DMS114 treated with DMSO at 0.1 percent for 48 hours (cell line): Measurements from ENCODE around the gene RPEL1.
"Not testable (repeated sequence)": the region's sequence is repeated elsewhere in the genome, so short reads cannot be mapped to it uniquely, and the experiment has no call there.

Experiments
- DNase-seq: peaks from one replicate; lab custom pipeline; 2025; ENCODE audit not compliant: unreplicated experiment; lab: John Stamatoyannopoulos, UW

Gene RPEL1

DNA sequence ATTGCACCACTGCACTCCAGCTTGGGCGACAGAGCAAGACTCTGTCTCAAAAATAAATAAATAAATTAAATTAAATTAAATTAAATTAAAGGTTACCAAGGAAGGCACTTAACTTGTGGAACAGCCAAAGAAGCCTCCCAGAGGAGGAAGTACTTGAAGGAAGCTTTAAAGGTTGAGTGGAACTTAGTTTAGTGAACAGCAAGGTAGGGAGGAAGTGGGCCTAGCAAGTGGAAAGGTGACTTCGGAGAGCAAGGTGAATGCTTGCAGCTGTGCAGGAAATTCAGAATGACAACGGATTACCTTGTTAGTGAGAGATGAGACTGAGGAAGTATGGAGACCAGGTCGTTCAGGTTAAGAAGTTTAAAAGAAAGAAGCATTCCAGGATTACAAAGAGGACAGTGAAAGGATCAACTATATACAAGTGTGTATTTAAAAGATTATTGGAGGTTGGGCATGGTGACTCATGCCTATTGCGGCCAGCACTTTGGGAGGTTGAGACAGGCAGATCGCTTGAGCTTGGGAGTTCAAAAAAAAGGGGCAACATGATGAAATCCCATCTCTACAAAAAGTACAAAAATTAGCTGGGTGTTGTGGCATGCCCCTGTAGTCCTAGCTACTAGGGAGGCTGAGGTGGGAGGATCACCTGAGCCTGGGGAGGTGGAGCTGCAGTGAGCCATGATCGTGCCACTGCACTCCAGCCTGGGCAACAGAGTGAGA, 12.8 kb upstream of the RPEL1 start:
- DNase-seq: no peak

DNA sequence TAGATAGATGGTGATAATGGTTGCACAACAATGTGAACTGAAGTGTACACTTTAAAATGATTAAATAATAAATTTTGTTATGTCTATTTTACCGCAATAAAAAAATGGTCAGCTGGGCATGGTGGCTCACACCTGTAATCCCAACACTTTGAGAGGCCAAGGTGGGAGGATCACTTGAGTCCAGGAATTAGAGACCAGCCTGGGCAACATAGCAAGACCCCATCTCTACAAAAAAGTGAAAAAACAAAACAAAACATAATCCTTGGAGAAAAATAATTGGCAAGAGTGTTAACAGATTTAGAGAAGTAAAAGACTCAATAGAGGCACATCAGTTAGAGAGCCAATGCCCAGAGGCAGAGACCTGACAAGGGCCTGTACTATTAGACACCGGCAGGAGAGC, 9.9 kb upstream of the RPEL1 start:
- DNase-seq: no peak

DNA sequence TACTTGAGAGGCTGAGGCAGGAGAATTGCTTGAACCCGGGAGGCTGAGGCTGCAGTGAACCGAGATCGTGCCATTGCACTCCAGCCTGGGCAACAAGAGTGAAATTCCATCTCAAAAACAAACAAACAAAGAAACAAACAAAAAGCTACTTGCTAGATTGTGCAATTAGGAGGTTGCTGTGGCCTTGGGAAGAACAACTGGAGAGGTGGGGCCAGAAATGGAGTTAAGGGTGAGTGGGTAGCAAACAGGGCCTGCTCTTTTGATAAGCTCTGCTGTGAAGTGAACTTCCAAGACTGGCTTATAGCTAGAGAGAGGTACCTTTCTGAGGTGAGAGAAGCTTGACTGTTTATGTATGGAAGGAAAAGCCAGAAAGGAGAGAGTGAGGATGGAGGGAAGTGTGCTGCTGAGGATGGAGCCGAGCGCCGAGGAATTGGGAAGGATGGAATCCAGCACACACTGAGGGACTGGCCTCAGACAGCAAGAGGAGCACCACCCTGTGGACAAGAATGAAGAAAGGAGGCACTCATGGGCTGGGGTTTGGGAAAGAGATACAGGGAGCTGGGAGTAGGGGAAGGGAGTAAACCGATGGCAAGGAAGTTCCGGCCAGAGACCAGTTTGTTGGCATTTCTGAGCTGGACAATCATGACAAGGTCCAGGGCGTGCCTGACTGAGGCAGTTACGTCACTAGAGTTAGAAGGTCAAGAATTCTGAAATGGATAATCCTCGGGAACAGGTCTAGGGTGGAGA, 7.0 kb upstream of the RPEL1 start:
- peak; percentile 64 for DNase-seq

DNA sequence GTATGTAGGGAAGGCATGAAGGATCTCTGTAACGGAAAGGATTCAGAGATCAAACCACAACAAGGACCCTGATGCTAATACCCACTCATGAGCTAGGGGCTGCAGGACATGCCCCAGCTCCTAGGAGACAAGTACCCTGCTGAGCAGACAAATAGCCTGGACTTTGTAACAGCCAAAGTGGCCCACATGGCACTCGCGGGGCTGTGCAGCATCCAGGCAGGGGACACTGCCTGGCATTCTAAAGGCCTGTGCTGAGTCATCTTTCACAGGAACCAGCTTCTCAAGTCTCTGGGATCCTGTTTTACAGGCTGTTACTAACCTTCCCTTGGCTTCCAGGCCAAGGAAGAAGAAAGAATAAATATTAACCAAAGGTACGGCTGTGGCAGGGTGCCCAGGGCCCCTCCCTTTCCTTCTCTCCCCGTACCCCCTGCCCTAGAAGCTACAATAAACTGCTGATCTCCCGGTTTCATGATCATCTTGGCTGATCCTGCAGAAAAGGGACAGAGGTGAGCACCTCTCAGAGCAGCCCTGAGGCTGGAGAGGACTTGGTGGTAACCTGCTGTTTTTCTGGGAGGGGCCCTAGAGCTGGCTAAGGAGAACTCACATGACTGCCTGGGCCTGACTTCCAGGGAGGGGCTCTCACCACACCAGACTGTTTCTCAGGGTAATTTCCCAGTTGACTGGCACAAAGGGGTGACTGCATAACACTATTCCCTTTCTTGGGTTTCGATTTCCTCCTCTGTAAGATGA, 4.2 kb upstream of the RPEL1 start:
- no peak for DNase-seq

DNA sequence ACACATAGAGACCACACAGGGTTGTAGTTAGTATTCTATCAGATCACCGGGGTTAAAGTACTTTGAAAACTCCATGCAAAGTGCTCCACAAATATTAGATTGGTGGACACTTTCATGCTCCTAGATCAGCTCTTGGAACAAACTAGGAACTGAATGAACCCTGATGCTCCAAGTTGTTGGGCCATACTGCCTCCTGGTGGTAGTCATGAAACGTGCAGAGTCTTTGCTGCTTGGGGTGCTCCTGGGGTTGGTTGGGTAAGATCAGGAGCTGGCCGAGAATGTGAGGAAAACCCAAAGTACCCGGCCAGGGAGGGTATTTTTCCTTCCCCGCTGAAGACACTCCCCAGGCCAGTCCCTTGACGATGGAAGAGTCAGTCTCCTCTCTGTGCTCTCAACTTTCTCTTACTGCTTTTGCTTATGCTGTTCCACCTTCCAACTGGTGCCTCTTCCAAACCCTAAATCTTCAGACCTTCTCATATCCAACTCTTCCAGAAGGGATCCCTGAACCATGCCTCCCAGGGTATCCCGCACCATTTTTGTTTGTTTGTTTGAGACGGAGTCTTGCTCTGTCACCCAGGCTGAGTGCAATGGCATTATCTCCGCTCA, 918 bp upstream of the RPEL1 start:
- peak; percentile 41 for DNase-seq

DNA sequence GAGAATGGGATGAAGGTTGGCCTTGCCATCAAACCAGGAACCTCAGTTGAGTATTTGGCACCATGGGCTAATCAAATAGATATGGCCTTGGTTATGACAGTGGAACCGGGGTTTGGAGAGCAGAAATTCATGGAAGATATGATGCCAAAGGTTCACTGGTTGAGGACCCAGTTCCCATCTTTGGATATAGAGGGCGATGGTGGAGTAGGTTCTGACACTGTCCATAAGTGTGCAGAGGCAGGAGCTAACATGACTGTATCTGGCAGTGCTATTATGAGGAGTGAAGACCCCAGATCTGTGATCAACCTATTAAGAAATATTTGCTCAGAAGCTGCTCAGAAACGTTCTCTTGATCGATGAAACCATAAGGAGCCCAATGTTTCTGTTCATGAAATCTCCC, 637 bp downstream of the RPEL1 start:
- no peak for DNase-seq

DNA sequence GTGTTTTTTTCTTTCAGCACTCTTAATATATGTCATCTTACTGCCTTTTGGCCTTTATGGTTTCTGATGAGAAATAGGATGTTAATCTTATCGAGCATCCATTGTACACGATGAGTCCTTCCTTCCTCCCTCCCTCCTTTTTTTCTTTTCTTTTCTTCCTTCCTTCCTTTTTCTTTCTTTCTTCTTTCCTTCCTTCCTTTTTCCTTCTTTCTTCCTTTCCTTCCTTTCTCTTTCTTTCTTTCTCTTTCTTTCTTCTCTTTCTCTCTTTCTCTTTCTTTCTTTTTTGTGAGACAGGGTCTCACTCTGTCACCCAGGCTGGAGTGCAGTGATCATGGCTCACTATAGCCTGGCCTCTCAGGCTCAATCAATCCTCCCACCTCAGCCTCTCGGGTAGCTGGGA, 8.4 kb downstream of the RPEL1 start:
- DNase-seq: no peak

DNA sequence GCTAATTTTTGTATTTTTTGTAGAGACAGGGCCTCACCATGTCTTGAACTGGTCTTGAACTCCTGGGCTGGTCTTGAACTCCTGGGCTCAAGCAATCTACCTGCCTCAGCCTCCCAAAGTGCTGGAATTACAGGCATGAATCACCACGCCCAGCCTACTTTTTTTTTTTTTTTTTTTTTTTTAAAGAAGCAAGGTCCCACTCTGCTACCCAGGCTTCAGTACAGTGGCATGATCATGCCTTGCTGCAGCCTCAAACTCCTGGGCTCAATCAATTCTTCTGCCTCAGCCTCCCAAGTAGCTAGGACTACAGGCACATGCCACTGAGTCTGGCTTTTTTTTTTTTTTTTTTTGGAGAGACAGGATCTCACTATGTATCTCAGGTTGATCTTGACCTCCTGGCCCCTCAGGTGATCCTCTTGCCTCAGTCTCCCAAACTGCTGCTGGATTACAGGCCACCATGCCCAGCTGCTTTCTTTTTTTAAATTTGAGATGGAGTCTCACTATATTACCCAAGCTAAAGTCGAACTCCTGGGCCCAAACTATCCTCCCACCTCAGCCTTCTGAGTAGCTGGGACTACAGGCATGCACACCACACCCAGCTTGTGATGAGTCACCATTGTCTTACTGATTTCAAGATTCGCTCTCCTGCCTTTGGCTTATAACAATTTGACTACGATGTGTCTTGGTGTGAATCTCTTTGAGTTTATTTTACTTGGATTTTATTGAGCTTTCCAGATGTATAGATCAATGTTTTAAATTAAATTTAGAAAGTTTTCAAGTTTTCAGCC, 9.0 kb downstream of the RPEL1 start:
- DNase-seq: no peak

DNA sequence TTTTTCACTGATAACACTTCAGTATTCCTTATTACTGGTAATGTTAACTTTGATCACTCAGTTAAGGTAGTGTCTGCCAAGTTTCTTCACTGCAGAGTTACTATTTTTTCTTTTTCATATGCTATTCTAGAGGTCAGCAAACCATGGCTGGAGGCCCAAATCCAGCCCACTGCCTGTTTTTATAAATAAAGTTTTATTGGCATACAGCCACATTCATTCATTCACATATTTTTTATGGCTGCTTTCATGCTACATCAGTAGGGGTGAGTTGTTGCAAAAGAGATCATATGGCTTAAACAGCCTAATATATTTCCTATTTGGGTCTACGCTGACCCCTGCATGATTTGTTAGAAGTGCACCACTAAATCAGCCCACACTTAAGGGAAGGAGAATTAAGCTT, 10.9 kb downstream of the RPEL1 start:
- DNase-seq: no peak

DNA sequence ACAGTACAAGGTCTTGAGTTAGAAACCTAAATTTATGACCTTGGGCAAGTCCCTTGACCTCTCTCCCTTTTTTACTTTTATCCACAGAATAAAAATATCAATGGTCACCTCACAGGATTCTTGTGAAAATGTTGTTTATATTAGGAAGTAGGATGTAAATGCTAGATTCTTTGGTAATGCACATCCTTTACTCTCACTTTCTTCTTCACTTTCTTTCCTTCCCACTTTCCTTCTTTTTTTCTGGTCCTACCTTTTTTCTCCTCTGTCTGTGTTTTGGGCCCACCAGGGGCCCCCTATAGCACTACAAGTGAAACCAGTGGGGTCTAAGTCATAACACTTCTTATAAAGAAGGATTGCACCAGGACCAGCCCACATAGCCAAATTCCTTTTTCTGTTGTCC, 12.1 kb downstream of the RPEL1 start:
- DNase-seq: no peak

DNA sequence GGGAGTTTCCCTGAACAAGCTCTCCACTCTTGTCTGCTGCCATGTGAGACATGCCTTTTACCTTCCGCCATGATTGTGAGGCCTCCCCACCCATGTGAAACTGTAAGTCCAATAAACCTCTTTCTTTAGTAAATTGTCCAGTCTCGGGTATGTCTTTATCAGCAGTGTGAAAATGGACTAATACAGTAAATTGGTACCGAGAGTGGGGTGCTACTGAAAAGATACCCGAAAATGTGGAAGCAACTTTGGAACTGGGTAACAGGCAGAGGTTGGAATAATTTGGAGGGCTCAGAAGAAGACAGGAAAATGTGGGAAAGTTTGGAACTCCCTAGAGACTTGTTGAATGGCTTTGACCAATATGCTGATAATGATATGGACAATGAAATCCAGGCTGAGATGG, 13.2 kb downstream of the RPEL1 start:
- not testable (repeated sequence) for DNase-seq

DNA sequence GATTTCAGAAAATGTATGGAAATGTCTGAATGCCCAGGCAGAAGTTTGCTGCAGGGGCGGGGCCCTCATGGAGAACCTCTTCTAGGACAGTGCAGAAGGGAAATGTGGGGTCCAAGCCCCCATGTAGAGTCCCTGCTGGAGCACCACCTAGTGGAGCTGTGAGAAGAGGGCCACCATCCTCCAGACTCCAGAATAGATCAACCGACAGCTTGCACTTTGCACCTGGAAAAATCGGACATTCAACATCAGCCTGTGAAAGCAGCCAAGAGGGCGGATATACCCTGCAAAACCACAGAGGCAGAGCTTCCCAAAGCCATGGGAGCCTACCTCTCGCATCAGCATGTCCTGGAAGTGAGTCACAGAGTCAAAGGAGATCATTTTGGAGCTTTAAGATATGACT, 14.3 kb downstream of the RPEL1 start:
- DNase-seq: no peak

DNA sequence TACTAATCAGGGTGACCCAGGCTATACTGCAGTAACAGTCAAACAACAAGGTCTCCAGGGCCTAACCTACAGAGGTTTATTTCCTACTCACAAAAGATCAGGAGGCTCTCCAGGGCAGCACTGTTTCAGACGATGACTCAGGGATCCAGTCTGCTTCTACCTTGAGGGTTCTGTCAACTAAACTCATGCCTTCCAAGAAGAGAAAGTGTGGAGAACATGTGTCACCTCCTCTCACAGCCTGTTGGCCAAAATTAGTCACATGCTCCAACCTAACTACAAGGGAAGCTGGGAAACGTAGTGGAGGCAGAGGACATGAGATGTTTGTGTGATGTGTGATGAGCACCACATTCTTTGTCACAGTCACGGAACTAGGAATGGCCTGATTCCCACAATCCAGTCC, 16.5 kb downstream of the RPEL1 start:
- DNase-seq: no peak

DNA sequence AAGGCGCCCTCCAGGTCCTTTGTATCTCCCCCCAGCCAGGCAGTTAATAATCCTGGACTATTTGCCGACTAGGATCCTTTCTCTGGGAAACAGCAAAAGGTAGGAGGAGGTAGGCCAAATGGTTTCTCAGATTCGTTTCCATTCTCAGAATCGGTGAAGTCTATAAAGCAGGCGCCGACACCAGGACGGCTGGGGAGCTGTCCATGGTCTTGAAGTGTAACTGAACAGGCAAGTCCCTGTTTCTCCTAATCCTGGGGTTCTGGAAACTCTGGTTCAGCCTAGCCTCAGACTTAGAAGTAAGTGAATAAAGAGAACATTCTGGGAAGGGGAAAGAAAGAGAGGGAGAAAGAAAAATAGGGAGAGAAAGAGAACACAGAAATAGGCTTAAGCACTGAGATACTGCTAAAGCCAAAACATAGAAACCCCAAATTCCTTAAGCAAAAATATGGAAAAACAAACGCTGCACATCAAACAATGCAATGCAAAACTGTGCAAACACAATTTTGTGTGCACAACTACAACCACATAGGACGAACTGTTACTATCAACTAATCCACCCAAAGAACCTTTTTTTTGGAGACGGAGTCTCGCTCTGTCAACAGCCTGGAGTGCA, 20.1 kb downstream of the RPEL1 start:
- DNase-seq: no peak

DNA sequence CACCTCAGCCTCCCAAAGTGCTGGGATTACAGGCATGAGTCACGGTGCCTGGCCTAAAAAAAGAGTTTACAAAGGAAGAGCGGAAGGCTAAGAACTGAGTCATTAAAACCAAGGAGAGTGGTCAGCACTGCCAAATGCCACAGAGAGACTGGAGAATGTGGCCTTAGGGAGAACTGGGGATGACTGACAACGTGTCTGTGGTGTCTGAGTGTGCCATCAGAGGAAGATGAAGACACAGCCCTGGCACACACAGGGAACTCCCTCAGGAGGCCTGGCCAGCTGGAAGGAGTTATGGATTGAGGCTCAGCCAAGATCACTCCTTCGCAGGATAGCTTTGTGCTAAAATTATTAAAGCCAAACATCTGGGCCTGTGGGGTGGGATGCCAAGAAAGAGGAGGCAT, 27.4 kb downstream of the RPEL1 start:
- DNase-seq: no peak

DNA sequence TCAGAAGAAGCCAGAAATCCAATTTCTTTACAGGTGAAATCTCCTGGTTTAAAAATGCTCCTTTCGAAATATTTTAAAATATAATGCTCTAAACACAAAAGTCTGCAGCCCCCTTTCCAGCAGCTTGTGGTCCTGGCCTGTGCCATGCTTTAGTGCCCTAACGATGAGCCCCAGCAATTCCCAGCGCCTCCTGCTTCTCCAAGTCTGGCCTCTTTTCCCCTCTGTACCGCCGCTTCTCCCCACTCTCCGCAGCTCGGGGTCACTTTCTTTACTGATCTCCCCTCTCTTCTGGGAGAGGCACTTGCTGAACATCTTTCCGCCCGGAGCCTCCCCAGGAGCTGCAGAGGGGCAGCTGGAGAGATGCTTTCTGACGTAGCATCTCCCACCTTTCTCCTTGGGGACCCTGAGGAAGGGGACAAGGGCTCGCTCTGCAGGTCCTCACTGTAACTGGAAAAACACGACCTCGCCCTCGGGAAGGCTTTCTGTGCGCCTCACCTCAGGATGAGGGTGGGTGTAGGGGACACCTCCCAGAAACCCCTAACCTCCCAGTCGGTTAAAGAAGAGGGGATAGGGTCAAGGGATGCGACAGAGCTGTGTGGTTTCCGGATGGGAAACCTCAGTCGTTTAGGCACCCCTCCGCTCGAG, 30.7 kb downstream of the RPEL1 start:
- no peak for DNase-seq

DNA sequence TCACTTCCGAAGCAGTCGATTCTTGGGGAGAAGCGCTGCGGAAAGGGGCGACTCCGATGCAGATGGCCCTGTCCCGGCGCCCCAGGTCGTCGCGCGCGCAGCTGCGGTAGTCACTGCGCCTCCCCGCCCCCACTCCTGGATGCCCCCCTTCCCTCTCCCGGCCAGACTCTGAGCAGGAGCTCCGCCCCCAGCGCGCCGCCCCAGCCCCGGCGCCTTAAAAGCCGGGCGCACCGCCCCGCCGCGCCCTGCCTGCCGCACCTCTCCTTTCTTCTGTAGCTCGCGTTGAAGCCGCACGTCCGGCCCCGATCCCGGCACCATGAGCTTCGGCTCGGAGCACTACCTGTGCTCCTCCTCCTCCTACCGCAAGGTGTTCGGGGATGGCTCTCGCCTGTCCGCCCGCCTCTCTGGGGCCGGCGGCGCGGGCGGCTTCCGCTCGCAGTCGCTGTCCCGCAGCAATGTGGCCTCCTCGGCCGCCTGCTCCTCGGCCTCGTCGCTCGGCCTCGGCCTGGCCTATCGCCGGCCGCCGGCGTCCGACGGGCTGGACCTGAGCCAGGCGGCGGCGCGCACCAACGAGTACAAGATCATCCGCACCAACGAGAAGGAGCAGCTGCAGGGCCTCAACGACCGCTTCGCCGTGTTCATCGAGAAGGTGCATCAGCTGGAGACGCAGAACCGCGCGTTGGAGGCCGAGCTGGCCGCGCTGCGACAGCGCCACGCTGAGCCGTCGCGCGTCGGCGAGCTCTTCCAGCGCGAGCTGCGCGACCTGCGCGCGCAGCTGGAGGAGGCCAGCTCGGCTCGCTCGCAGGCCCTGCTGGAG, 31.4 kb downstream of the RPEL1 start, which contains the start of gene INA:
Gene INA, plus strand, starts transcription at position 243 of the 817 bp plus-strand sequence. Its CDS starts 74 bp downstream, at position 317.
- peak; percentile 33 for DNase-seq

DNA sequence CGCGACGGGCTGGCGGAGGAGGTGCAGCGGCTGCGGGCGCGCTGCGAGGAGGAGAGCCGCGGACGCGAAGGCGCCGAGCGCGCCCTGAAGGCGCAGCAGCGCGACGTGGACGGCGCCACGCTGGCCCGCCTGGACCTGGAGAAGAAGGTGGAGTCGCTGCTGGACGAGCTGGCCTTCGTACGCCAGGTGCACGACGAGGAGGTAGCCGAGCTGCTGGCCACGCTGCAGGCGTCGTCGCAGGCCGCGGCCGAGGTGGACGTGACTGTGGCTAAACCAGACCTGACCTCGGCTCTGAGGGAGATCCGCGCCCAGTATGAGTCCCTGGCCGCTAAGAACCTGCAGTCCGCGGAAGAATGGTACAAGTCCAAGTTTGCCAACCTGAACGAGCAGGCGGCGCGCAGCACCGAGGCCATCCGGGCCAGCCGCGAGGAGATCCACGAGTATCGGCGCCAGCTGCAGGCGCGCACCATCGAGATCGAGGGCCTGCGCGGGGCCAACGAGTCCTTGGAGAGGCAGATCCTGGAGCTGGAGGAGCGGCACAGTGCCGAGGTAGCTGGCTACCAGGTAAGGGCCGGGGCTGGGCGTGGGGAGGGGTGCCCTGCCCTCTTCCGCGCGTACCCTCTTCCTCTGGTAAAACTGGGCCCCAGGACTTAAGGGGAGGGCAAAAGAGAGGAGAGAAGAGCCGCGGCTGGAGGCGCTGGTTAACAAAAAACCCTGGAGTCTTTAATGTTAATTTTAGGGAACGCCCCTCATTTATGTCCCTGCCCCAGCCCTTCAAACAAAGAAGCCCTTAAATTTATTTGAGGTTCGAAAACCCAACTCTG, 32.2 kb downstream of the RPEL1 start:
- no peak for DNase-seq
